Sciatic nerve (tissue), 2 donors: Measurements from ENCODE around the gene TRIM17. TPM values are rescaled to one million over a fixed set of nuclear protein-coding genes. Genes with fewer than 3 reads are reported as not detected.
"Not testable (repeated sequence)": the region's sequence is repeated elsewhere in the genome, so short reads cannot be mapped to it uniquely, and the experiment has no call there.

Experiments used
- ATAC-seq: fragments of 200-7000 bp; cut with Tn5 transposase; one replicate; pipeline ENCODE4 v1.9.1; 2020; ENCODE audit warnings: mild to moderate bottlenecking, moderate library complexity
- DNase-seq: peaks from one replicate; pipeline ENCODE4 v3.0.0-alpha.2; 2020; ENCODE audit warnings: low spot score
- intact Hi-C: fragments of 100-400 bp; cut with DNase I; formaldehyde crosslinking; loops from one replicate; pipeline ENCODE4 v1.14.2; 2022
- total RNA-seq: library from RNA; stranded (reverse); fragmentation: NEBNext Ultra II Directional; extraction: Animal tissue kit (Norgen Biotek cat#: 25700); gene quantifications from one replicate; pipeline ENCODE4 v1.2.1, GENCODE V29; 2021
- donor health status: DM: no; HTN: no; CAD: no.
- donor health status: DM: no; HTN: no; CAD: no.

The TRIM17 gene
- total RNA-seq, 1 donor from 2014 or later = 1.2 TPM

- intact Hi-C loops = no loop called here
- ATAC-seq (peak; percentile 19), DNase-seq (peak; percentile 57)
Measured at GRCh38 chr1:228452194-228453021, 35.7 kb upstream of the TRIM17 start.

GRCh38 chr1:228450200-228450599 lies 33.5 kb upstream of the TRIM17 start:
- ATAC-seq = no peak
- no peak for DNase-seq
- intact Hi-C loops = no loop called here

GRCh38 chr1:228448372-228448771 lies 31.7 kb upstream of the TRIM17 start:
- ATAC-seq (no peak), DNase-seq (no peak)
- intact Hi-C loops = no loop called here

GRCh38 chr1:228446852-228447251 lies 30.2 kb upstream of the TRIM17 start:
- no peak for ATAC-seq
- peak; percentile 42 for DNase-seq
- intact Hi-C loops = no loop called here

- peak; percentile 59 for DNase-seq
- intact Hi-C loops = no loop called here
- ATAC-seq = peak; percentile 78
Measured at GRCh38 chr1:228445843-228446650, 29.4 kb upstream of the TRIM17 start.

- DNase-seq = no peak
- intact Hi-C loops = no loop called here
- ATAC-seq = no peak
Measured at GRCh38 chr1:228445490-228445842, 28.8 kb upstream of the TRIM17 start.

GRCh38 chr1:228443395-228443794 lies 26.7 kb upstream of the TRIM17 start:
- intact Hi-C loops = no loop called here
- DNase-seq = no peak
- ATAC-seq = no peak

- ATAC-seq (no peak), DNase-seq (peak; percentile 21)
- intact Hi-C loops = no loop called here
Measured at GRCh38 chr1:228440761-228441500, 24.3 kb upstream of the TRIM17 start.

- DNase-seq = no peak
- no peak for ATAC-seq
- intact Hi-C loops = no loop called here
Measured at GRCh38 chr1:228438266-228438665, 21.6 kb upstream of the TRIM17 start.

GRCh38 chr1:228437424-228437962 lies 20.8 kb upstream of the TRIM17 start:
- peak; percentile 21 for DNase-seq
- intact Hi-C loops = no loop called here
- ATAC-seq = no peak

- no peak for ATAC-seq
- DNase-seq = peak; percentile 19
- intact Hi-C loops = no loop called here
Measured at GRCh38 chr1:228434689-228435088, 18.0 kb upstream of the TRIM17 start.

- ATAC-seq, intact Hi-C loops: not testable (repeated sequence)
- DNase-seq = peak; percentile 6
Measured at GRCh38 chr1:228433337-228434053, 16.8 kb upstream of the TRIM17 start.

GRCh38 chr1:228430243-228430642 lies 13.6 kb upstream of the TRIM17 start:
- no peak for ATAC-seq
- intact Hi-C loops = no loop called here
- peak; percentile 53 for DNase-seq

GRCh38 chr1:228429698-228430097 lies 13.0 kb upstream of the TRIM17 start:
- intact Hi-C loops = no loop called here
- ATAC-seq (no peak), DNase-seq (no peak)

- no peak for ATAC-seq
Measured at GRCh38 chr1:228429007-228429406, 12.3 kb upstream of the TRIM17 start.

GRCh38 chr1:228428412-228428811 lies 11.8 kb upstream of the TRIM17 start:
- ATAC-seq (no peak), DNase-seq (peak; percentile 38)
- intact Hi-C loops = no loop called here

More at GRCh38 chr1:228429007-228429406, 12.3 kb upstream of the TRIM17 start:
- intact Hi-C loops = no loop called here
- DNase-seq = peak; percentile 31

- intact Hi-C loops = no loop called here
- DNase-seq (peak; percentile 18), ATAC-seq (no peak)
Measured at GRCh38 chr1:228426518-228427175, 10.0 kb upstream of the TRIM17 start.
